Right hindlimb (tissue), 1 donor: ENCODE data around the gene FARP1.

Experiments
- DNase-seq: peaks from one replicate; pipeline ENCODE4 v3.0.0-alpha.2; 2018

Gene FARP1

GRCh38 chr13:98451676-98452470 is 309.0 kb downstream of the FARP1 start:
- DNase-seq: peak; percentile 88

- DNase-seq: no peak
Observed at GRCh38 chr13:98452851-98453843, 310.3 kb downstream of the FARP1 start.

GRCh38 chr13:98454389-98454881 is 311.5 kb downstream of the FARP1 start:
- no peak for DNase-seq

- no peak for DNase-seq
Observed at GRCh38 chr13:98456413-98456845, 313.5 kb downstream of the FARP1 start.

- no peak for DNase-seq
Observed at GRCh38 chr13:98457053-98457452, 314.2 kb downstream of the FARP1 start.

- DNase-seq: no peak
Observed at GRCh38 chr13:98458431-98458830, 315.5 kb downstream of the FARP1 start.

- DNase-seq: no peak
Observed at GRCh38 chr13:98459171-98459681, 316.3 kb downstream of the FARP1 start.

- DNase-seq: no peak
Observed at GRCh38 chr13:98459721-98460370, 317.0 kb downstream of the FARP1 start.

- DNase-seq: no peak
Observed at GRCh38 chr13:98460516-98460915, 317.6 kb downstream of the FARP1 start.

- DNase-seq: no peak
Observed at GRCh38 chr13:98461486-98462240, 318.8 kb downstream of the FARP1 start.

GRCh38 chr13:98462241-98462882 is 319.5 kb downstream of the FARP1 start:
- no peak for DNase-seq

- no peak for DNase-seq
Observed at GRCh38 chr13:98462946-98463345, 320.1 kb downstream of the FARP1 start.

- no peak for DNase-seq
Observed at GRCh38 chr13:98466634-98467236, 323.8 kb downstream of the FARP1 start.

- DNase-seq: no peak
Observed at GRCh38 chr13:98467263-98467985, 324.5 kb downstream of the FARP1 start.

GRCh38 chr13:98468361-98468760 is 325.5 kb downstream of the FARP1 start:
- DNase-seq: no peak

GRCh38 chr13:98468929-98469328 is 326.0 kb downstream of the FARP1 start:
- DNase-seq: no peak

- no peak for DNase-seq
Observed at GRCh38 chr13:98470920-98471319, 328.0 kb downstream of the FARP1 start.

GRCh38 chr13:98471934-98472333 is 329.0 kb downstream of the FARP1 start:
- DNase-seq: no peak

- no peak for DNase-seq
Observed at GRCh38 chr13:98473135-98473787, 330.4 kb downstream of the FARP1 start.

GRCh38 chr13:98473788-98474144 is 330.9 kb downstream of the FARP1 start:
- no peak for DNase-seq
